PFSK-1 (cell line): Measurements from ENCODE around the gene NEURL1B.

Source experiments
- FOXP2 ChIP-seq: optimal IDR thresholded peaks from 2 replicates; pipeline ENCODE3; 2011; ENCODE audit warnings: borderline replicate concordance, control low read depth, inconsistent platforms; ENCODE audit not compliant: insufficient read depth; ENCODE audit errors: extremely low read length, extremely low read depth
- POLR2AphosphoS5 ChIP-seq: IDR thresholded peaks from 2 replicates; pipeline ENCODE4 v1.6.1; 2012; ENCODE audit warnings: low read depth, mild to moderate bottlenecking, control low read depth, low read length, moderate library complexity
- SIN3A ChIP-seq: IDR thresholded peaks from 2 replicates; pipeline ENCODE4 v1.6.1; 2012; ENCODE audit warnings: mild to moderate bottlenecking, low read length, moderate library complexity, borderline replicate concordance; ENCODE audit not compliant: insufficient read depth
- TAF1 ChIP-seq: IDR thresholded peaks from 2 replicates; pipeline ENCODE4 v1.6.1; 2012; ENCODE audit warnings: low read length, control low read depth, borderline replicate concordance; ENCODE audit not compliant: insufficient read depth
- TF ChIP-seq, protein P1 (sequence below), 2 experiments: IDR thresholded peaks; 2 replicates each; pipeline versions ENCODE4 v1.6.1 to v1.8.0; 2011 to 2012; ENCODE audit warnings: low read depth in 2 of 2, low read length in 2 of 2, control low read depth in 1 of 2, inconsistent platforms in 1 of 2, mild to moderate bottlenecking in 1 of 2, moderate library complexity in 1 of 2; ENCODE audit not compliant: insufficient read depth in 1 of 2

NEURL1B gene

DNA sequence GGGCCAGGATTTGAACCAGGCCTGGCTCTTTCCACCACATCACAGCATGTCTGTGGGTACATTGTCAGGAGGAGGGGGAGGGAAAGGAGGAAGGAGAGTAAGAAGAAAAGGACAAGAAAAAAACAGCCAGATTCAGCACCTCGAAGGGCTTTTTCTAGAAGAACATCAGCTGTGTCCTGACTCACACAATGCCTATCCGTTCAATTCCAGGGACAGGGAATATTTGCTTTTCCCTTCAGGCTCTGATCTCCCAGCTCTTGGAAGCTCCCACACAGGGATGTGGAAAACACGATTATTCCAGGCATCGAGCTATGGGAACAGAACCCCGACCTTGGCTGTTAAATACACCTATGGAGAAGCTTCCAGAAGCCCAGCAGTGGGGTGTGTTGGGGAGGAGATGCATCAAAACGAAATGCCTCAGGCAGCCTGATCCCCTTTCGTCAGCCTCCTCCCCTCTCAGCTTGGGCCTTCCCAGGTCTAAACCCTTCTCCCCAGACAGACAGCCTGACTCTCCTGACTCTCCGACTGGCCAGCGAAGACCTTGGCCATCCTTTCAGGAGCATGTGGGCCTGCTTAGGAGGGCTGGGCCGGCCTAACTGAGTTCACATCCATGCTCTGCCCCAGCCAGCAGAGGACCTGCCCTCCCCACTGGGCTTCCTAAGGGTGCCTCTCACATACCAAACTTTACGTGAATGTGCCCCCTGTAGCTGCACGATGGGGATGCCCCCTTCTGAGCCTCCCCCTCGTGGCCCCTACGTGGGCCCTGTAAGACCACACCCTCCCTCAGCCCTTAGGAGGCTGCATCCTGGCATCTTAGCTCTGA is 54.4 kb downstream of the NEURL1B start:
- TF ChIP-seq SIN3A (no peak), TAF1 (no peak), FOXP2 (no peak), POLR2AphosphoS5 (no peak)
- TF ChIP-seq, protein P1, sequence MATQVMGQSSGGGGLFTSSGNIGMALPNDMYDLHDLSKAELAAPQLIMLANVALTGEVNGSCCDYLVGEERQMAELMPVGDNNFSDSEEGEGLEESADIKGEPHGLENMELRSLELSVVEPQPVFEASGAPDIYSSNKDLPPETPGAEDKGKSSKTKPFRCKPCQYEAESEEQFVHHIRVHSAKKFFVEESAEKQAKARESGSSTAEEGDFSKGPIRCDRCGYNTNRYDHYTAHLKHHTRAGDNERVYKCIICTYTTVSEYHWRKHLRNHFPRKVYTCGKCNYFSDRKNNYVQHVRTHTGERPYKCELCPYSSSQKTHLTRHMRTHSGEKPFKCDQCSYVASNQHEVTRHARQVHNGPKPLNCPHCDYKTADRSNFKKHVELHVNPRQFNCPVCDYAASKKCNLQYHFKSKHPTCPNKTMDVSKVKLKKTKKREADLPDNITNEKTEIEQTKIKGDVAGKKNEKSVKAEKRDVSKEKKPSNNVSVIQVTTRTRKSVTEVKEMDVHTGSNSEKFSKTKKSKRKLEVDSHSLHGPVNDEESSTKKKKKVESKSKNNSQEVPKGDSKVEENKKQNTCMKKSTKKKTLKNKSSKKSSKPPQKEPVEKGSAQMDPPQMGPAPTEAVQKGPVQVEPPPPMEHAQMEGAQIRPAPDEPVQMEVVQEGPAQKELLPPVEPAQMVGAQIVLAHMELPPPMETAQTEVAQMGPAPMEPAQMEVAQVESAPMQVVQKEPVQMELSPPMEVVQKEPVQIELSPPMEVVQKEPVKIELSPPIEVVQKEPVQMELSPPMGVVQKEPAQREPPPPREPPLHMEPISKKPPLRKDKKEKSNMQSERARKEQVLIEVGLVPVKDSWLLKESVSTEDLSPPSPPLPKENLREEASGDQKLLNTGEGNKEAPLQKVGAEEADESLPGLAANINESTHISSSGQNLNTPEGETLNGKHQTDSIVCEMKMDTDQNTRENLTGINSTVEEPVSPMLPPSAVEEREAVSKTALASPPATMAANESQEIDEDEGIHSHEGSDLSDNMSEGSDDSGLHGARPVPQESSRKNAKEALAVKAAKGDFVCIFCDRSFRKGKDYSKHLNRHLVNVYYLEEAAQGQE (IDR thresholded peaks at IDR 0.05; ENCODE audit: insufficient read depth in 1 of 2, low read depth in 2 of 2, low read length in 2 of 2), result no peak

DNA sequence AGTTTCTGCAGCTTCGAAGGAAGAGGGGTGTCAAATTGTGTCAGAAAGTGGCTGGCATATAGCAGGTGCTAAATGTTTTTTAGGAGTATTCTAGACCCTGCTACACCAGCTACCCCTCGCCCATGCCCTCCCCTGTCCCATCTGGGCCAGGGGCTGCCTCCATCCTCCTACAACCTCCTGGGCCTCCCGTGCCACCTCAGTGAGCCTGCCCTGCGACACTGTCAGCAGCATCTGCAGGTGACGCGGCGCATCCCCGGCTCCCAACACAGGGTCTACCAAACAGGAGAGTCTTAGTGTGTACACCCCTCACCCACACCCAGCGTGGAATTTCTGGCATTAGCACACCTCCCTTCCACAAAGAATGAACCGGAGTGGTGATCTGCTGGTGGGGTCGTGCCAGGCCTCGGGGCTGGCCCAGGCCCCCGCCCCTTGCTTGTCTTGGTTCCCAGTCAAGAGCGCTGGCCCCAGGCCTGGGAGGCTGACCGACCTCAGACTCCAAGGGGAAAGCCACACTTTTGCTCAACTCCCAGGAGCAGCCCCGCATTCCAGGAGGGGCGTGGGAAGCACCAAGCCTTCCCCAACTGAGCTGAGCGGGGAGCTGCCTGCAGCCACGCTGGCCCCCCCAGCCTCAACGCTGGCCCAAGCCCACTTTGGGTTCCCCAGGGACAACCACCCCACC is 55.2 kb downstream of the NEURL1B start:
- TF ChIP-seq FOXP2 (no peak), SIN3A (no peak), POLR2AphosphoS5 (no peak), TAF1 (no peak)
- TF ChIP-seq, protein P1 (IDR thresholded peaks at IDR 0.05; ENCODE audit: insufficient read depth in 1 of 2, low read depth in 2 of 2, low read length in 2 of 2), result no peak

DNA sequence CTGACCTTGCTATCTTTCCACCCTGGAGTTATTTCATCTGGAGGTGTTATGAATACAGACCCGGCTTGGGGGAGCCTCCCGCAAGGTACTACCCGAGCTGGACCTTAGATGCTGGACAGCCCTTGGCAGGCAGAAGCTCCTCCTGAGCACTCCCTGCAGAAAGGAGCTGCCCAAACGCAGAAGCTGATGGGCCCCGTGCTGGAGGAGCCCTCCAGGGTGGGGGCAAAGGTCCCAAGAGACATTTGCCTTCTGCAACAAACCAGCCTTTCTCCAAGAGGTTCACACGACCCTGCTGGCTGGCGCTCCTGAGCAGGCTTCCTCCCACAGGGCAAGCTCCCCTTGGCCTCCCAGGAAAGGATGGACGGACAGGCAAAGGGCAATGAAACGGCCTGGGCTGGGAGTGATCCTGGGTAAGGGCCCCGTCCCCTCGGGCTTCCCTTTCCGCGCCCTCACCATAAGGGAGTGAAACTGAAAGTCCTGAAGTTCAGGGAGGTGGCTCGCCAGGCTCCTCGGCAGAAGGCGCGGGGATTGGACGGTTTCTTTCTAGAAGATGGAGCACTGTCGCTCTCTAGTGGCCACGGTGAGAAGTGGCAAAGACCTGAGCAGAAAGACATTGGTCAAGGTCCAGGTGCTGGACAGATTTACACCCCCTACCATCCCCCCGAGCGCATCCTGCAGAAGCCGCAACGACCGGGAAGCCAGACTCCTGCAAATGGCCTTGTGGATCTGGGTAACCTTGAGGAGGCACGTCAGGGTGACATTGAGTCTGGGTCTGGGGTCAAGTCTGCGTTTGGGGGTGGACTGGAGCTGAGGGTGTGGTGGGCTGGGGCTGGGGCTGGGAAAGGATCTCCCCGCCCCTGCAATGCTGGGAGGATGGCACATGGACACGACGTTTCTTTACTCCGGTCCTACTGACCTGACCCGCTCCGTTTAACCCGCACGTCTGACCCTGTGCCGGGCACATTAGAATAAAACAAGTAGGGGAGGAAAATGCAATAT is 56.4 kb downstream of the NEURL1B start:
- TF ChIP-seq FOXP2 (no peak), TAF1 (no peak), SIN3A (no peak), POLR2AphosphoS5 (peak; percentile 38; the same call in 1 of the 2 replicates)
- TF ChIP-seq, protein P1 (IDR thresholded peaks at IDR 0.05; ENCODE audit: insufficient read depth in 1 of 2, low read depth in 2 of 2, low read length in 2 of 2), result peak in 1 of 2 experiments; percentile 49; a peak in 1 of 4 replicates

DNA sequence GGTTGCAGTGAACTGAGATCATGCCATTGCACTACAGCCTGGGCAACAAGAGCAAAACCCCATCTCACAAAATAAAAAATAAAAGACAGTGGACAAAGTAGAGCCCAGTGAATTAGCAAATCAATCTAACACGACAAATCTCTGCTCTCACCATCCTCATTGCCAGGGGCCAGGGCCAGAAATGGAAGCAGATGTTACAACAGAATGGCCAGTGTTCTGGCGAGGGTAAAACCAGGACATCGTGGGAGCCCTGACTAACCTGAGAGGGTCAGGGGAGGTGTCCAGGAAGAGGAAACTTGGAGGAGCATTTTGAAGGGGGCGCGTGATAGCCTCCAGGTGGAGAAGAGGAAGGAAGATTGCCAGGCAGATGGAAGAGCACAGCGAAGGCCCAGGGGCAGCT is 58.4 kb downstream of the NEURL1B start:
- TF ChIP-seq SIN3A, result no peak
- no peak for TF ChIP-seq FOXP2
- TF ChIP-seq, protein P1 (IDR thresholded peaks at IDR 0.05; ENCODE audit: insufficient read depth in 1 of 2, low read depth in 2 of 2, low read length in 2 of 2), result no peak
- TF ChIP-seq TAF1, result no peak
